GM19238 (cell line): ENCODE measurements around the gene CYB5RL.
"Not testable (repeated sequence)": the region's sequence is repeated elsewhere in the genome, so short reads cannot be mapped to it uniquely, and the experiment has no call there.

Source experiments
- DNase-seq: peaks from one replicate; pipeline ENCODE4 v3.0.0; 2011; ENCODE audit warnings: low spot score; ENCODE audit not compliant: insufficient read length

The CYB5RL gene

DNA sequence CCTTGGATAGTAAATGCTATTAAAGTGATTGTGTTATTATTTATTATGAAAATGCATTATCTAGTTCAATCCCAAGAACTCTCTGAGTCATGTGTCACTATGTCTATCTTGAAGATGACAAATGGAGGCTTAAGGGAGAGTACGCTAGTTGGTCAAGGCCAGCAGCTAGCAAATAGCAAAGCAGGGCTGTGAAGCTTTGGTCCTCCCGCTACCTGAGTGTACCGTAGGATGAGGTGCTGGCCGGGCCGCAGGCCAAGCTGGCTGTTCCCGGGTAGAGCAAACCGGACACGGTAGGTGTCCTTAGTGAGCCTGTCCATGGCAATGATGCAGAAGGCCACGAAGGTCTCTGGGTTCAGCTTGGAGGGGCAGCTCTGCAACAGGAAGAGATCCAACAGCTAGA, 9.3 kb downstream of the CYB5RL start:
- DNase-seq: no peak

GRCh38 chr1:54188291-54188690, 11.5 kb downstream of the CYB5RL start:
- DNase-seq: no peak

DNA sequence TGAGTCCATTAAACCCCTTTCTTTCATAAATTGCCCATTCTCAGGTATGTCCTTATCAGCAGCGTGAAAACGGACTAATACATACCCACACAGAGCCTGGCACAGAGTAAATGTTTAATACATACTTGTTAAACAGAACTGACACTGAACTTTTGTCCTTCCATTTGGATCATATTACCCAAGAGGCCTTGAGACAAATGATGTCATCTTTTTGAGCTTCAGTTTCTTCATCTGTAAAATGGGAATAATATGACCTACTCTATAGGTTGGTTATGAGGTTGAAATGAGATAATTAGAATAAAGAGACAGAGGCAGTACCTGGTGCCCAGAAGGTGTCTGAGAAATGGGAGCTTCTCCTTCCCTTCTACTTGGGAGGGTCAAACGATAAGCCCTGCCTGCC, 13.8 kb downstream of the CYB5RL start:
- DNase-seq: no peak

DNA sequence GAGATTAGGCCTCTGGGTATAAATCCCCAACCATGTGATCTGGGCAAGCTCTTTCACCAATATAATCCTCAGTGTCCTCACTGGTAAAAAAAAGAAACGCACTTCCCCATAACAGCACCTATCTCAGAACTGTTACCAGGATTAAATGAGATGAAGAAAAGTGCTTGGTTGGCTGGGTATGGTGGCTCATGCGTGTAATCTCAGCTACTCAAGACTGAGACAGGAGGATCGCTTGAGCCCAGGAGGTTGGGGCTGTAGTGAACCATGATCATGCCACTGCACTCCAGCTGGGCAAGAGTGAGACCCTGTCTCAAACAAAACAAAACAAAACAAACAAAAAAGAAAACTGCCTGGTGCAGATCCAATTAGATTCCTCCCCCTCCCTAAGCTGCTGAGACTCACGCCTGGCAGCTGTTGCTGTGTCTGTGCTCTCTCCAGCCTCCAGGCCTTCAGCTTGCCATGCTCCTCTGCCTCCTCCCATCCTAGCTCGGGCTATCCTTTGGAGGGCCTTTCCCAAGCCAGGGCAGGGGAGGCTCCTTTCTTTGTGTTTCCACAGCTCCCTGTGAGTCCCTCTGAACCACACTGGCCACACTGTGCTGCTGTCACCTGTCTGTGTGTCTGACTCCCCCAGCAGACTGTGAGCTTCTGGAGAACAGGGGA, 19.0 kb downstream of the CYB5RL start:
- no peak for DNase-seq

DNA sequence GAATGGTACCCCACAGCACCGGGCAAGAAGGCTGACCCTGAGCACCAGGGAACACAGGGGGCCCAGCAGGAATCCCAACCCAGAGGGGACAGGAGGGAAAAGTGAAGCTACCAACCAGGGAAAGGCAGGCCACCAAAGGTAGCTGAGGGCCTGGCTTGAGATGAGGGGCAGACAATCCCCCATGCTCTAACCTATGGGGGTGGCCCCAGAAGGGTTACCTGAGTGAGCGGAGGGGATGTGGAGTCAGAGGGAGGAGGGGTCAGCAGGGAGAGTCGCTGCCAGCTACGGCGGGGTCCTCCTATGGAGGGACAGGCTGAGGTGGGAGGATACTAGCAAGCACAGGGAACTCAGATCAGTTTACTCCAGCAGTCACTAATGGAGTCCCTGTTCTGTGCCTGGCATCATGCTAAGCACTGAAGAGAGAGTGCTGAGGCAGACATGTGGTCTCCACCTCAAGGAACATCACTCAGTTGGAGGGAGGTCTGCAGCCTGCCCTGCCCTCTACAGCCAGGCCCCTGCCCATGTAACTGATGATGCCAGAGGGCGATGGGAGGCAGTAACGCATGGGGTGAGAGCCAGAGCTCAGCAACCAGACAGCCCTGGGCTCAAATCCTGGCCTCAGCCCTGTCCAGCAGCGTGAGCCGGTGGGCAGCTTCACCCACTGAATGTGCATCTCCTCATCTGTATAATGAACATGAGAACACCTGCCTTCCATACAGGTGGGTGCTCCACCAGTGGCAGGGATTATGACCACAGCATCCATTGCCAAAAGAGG, 21.3 kb downstream of the CYB5RL start:
- no peak for DNase-seq

GRCh38 chr1:54177726-54178125, 22.1 kb downstream of the CYB5RL start:
- no peak for DNase-seq

- no peak for DNase-seq
Observed at GRCh38 chr1:54176621-54177327, 23.1 kb downstream of the CYB5RL start.

GRCh38 chr1:54174106-54174505, 25.7 kb downstream of the CYB5RL start:
- no peak for DNase-seq

- DNase-seq: no peak
Observed at GRCh38 chr1:54173681-54174080, 26.1 kb downstream of the CYB5RL start.

DNA sequence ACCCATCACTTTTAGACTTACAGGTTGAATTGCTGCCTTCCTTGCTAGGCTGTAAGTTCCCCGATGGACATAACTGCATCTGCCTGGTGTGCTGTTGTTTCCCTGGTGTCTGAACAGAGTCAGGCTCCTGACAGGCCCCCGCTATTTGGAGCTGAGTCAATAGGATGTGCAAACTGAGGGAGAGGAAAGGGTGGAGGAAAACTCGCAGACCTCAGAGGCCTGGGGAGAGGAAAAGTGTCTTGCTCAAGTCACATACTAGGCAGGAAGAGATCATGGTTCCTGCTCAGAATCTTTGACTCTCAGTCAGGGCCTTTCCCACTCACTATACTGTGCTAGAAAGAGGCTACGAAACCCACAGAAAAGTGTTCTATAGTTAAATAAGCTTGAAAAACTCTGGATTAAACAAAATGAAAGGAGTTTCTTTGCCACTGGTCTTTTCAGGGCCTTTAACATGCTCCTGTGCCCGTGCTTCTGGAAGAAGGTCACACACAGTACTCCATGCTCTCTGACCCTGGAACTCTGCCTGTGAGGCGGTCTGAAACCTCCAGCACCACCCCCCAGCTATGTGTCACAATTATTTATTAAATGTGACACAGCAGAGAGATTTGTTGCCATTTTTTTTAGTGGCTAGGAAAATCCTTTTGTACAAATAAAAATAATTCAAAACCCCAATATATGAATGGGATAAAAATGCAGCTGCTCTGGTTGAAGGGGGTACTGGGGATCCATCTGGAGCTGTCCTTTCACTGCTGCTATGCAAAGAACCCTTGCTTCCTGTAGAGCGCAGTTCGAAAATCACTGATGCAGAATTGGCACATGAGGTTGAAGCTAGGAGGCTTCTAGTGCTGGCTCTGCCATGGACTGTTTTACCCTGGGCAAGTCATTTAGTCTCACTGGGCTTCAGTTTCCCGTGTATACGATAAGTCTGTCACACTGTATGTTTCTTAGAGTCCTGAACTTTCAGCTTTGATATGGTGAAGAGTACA, 26.9 kb downstream of the CYB5RL start:
- DNase-seq: no peak

- no peak for DNase-seq
Observed at GRCh38 chr1:54171606-54172005, 28.2 kb downstream of the CYB5RL start.

DNA sequence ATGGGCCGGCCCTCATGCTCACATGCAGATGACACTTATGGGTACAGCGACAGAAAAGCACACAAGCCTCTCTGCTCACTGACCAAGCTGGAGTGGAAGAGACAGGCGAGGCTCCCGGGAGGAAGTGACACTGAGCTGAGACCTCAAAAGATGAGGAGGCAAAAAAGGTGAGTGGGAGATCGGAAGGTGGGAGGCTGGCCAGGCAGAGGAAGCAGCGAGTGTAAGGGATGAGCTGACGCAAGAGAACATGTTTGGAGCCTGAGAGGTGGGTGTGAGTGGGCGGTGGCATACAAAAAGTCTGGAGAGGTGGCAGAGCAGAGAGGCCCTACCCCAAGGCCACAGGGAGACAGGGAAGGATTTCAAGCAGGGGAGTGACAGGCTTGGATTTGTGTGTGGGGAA, 28.8 kb downstream of the CYB5RL start:
- no peak for DNase-seq

GRCh38 chr1:54169068-54169467, 30.8 kb downstream of the CYB5RL start:
- DNase-seq: no peak

DNA sequence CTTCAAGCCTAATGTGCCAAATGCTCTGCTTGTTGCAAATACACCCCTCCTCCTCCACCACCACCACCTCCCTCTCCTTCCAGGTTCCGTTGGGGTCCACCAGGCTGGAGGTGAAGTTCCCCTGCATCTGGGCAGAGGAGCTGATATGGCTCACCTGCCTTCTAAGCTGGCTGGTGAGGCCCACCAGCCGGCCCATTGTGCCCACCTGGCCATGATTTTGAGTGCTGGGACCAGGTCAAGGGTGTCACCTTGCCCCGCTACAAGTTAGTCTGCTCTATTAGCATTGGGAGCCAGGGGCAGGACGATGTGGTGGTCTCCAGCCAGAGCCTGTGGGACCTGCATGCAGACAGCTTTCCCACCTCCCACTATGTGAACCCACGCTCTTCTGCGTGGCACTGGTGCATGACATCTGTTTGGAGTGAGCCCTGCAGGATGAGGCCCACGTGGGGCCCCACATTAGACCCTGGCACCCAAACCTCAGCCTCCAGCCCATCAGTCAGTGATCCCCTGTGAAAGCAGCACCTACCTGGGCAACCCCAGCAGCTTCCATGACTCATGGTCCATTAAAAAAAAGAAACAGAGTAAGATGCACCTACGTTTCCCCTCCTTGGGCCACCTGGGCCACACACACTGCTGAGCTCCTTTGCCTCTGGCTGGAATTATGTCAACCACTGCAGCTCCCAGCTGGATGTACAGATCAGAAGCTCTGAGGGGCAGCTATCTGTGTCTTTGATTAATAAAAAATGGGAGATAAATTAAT, 31.4 kb downstream of the CYB5RL start:
- DNase-seq: no peak

- no peak for DNase-seq
Observed at GRCh38 chr1:54167422-54168139, 32.2 kb downstream of the CYB5RL start.

DNA sequence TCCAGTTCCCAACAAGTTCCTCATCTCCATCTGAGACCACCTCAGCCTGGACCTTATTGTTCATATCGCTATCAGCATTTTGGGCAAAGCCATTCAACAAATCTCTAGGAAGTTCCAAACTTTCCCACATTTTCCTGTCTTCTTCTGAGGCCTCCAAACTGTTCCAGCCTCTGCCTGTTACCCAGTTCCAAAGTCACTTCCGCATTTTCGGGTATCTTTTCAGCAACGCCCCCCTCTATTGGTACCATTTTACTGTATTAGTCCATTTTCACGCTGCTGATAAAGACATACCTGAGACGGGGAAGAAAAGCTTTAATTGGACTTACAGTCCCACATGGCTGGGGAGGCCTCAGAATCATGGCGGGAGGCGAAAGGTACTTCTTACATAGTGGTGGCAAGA, 33.5 kb downstream of the CYB5RL start:
- not testable (repeated sequence) for DNase-seq

DNA sequence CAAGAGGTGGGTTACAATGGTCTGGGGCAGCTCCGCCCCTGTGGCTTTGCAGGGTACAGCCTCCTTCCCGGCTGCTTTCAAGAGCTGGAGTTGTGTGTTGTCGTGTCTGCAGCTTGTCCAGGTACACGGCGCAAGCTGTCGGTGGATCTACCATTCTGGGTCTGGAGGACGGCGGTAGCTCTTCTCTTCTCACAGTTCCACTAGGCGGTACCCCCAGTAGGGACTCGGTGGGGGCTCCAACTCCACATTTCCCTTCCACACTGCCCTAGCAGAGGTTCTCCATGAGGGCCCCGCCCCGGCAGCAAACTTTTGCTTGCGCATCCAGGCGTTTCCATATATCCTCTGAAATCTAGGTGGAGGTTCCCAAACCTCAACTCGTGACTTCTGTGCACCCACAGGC, 34.7 kb downstream of the CYB5RL start:
- DNase-seq: no peak

GRCh38 chr1:54163573-54163972, 36.3 kb downstream of the CYB5RL start:
- no peak for DNase-seq

- DNase-seq: no peak
Observed at GRCh38 chr1:54163051-54163450, 36.8 kb downstream of the CYB5RL start.
